Measurements from ENCODE around the gene MIAT.

MIAT gene

GRCh38 chr22:26632422-26633155, 24.8 kb upstream of the MIAT start:
- DNase-seq, result no peak

- DNase-seq, result no peak
These were observed 23.2 kb upstream of the MIAT start for GRCh38 chr22:26634189-26634588.

GRCh38 chr22:26635117-26635516, 22.3 kb upstream of the MIAT start:
- no peak for DNase-seq

- DNase-seq, result no peak
These were observed 21.1 kb upstream of the MIAT start for GRCh38 chr22:26636296-26636695.

GRCh38 chr22:26642465-26643417, 14.6 kb upstream of the MIAT start:
- no peak for DNase-seq

GRCh38 chr22:26643418-26644100, 13.8 kb upstream of the MIAT start:
- DNase-seq, result no peak

- DNase-seq, result peak; percentile 6
These were observed 11.2 kb upstream of the MIAT start for GRCh38 chr22:26646158-26646557.

GRCh38 chr22:26648011-26648497, 9.3 kb upstream of the MIAT start:
- peak; percentile 47 for DNase-seq

- DNase-seq, result peak; percentile 25
These were observed 8.6 kb upstream of the MIAT start for GRCh38 chr22:26648528-26649388.

GRCh38 chr22:26650722-26651421, 6.5 kb upstream of the MIAT start:
- DNase-seq, result no peak

- no peak for DNase-seq
These were observed 5.6 kb upstream of the MIAT start for GRCh38 chr22:26651815-26652214.

GRCh38 chr22:26658161-26658560, 773 bp downstream of the MIAT start:
- no peak for DNase-seq

- DNase-seq, result peak; percentile 37
These were observed 1.5 kb downstream of the MIAT start for GRCh38 chr22:26658671-26659478.

GRCh38 chr22:26660356-26660755, 3.0 kb downstream of the MIAT start:
- no peak for DNase-seq

- no peak for DNase-seq
These were observed 3.7 kb downstream of the MIAT start for GRCh38 chr22:26660961-26661578.

- no peak for DNase-seq
These were observed 4.8 kb downstream of the MIAT start for GRCh38 chr22:26662160-26662559.

GRCh38 chr22:26663374-26663923, 6.1 kb downstream of the MIAT start:
- DNase-seq, result no peak

- DNase-seq, result no peak
These were observed 8.4 kb downstream of the MIAT start for GRCh38 chr22:26665813-26666231.

- DNase-seq, result no peak
These were observed 9.8 kb downstream of the MIAT start for GRCh38 chr22:26667140-26667539.

- no peak for DNase-seq
These were observed 11.7 kb downstream of the MIAT start for GRCh38 chr22:26669060-26669481.

Measured in DMS79 treated with DMSO at 0.1 percent for 48 hours (cell line).